Mesodermal cell (in vitro differentiated cells): ENCODE results near the gene SRC.
"Not testable (repeated sequence)": the region's sequence is repeated elsewhere in the genome, so short reads cannot be mapped to it uniquely, and the experiment has no call there.

Experiments
- H3K27ac ChIP-seq: 2 replicates; pipeline ENCODE4 v1.7.0; 2013; ENCODE audit warnings: mild to moderate bottlenecking, low read depth, low read length, moderate library complexity; ENCODE audit not compliant: severe bottlenecking
- H3K36me3 ChIP-seq: 2 replicates; pipeline ENCODE4 v1.7.1; 2013; ENCODE audit warnings: mild to moderate bottlenecking, low read length, moderate library complexity; ENCODE audit not compliant: control insufficient read depth, insufficient read depth
- H3K4me1 ChIP-seq: one replicate; pipeline ENCODE4 v1.7.1; 2013; ENCODE audit warnings: mild to moderate bottlenecking, low read length; ENCODE audit not compliant: insufficient read depth, control insufficient read depth, poor library complexity, severe bottlenecking
- H3K4me3 ChIP-seq: 2 replicates; pipeline ENCODE4 v1.7.0; 2013; ENCODE audit warnings: low read length, control low read depth, mild to moderate bottlenecking; ENCODE audit not compliant: insufficient read depth, poor library complexity, severe bottlenecking; ENCODE audit errors: extremely low read depth
- H3K9me3 ChIP-seq: 2 replicates; pipeline ENCODE4 v1.7.1; 2013; ENCODE audit warnings: mild to moderate bottlenecking, low read length, moderate library complexity; ENCODE audit not compliant: control insufficient read depth
- WGBS, 2 experiments: methylation state at CpG; one replicate each; pipeline ENCODE4 v1.1.5; 2013; ENCODE audit warnings: missing lambda C conversion rate in 2 of 2; ENCODE audit not compliant: insufficient coverage in 2 of 2; 5-methylcytosine and 5-hydroxymethylcytosine counted together

SRC gene

DNA sequence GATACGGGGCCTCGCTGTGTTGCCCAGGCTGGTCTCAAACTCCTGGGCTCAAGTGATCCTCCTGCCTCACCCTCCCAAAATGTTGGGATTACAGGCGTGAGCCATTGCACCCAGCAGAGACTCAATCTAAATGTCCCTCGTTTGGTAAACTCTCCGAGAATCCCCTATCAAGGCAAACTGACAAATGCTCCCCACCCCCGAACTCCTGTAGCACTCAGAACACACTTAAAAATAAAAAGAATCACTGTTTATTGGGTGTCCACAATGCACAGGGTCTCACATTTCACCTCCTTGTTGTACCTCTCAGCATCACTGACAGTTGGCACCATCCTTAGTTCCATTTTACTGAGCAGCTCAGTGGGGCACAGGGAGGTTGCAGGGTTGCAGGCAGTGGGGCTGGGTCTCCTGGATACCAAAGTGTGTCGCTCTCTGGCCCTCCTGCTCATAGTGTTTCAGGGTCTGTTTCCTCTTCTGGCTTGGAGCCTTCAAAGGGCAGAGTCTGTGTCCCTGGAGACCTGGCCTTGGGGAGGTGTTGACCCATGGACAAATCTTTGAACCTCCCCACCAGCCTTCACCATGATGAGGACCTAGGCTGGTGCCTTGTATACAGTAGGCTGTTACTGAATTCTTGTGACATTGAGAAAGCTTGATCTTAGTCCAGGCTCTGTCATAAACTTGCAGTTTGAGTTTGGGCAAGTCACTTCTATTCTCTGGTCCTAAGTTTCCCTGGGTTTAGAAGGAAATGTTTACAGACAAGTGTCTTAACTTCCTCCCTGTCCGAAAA lies 8.5 kb upstream of the SRC start:
- WGBS, 2 experiments = 70 to 78% methylated on average over 6 of the region's 8 CpGs
- Histone ChIP-seq H3K4me3 (no peak overlapping the region), H3K36me3 (no peaks in the 10 kb centered on the region), H3K27ac (peak overlapping the region; percentile 85), H3K9me3 (no peaks in the 10 kb centered on the region), H3K4me1 (peaks cover 34% of the 10 kb centered on the region)

DNA sequence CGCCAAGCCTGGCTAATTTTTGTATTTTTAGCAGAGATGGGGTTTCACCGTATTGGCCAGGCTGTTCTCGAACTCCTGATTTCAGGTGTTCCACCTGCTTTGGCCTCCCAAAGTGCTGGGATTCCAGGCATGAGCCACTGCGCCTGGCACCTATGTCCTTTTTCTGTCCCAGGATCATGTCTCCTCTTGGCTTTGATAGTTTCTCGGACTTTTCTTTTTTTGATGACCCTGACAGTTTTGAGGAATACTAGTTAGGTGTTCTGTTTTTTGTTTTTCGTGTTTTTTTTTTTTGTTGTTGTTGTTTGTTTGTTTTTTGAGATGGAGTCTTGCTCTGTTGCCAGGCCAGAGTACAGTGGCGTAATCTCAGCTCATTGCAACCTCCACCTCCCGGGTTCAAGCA lies 7.6 kb upstream of the SRC start:
- not testable (repeated sequence) for H3K27ac ChIP-seq, H3K36me3 ChIP-seq, H3K9me3 ChIP-seq, H3K4me3 ChIP-seq
- H3K4me1 ChIP-seq = peaks cover 29% of the 10 kb centered on the region
- 91 to 92% methylated on average over 5 to 7 of the region's 8 CpGs for WGBS, 2 experiments

DNA sequence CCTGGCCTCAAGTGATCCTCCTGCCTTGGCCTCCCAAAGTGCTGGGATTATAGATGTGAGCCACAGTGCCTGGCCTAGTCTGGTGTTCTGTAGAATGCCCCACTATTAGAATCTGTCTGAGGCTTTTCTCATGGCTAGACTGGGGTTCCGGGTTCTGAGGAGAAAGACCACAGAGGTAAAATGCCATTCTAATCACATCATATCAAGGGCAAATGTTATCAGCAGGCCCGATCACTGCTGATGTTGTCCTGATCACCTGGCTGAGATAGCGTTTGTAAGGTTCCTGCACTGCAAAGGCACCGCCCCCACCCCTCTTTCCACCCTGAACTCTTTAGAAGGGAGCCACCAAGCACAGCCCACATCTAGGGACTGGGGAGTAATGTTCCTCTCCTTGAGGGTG lies 6.7 kb upstream of the SRC start:
- Histone ChIP-seq H3K4me1 (peaks cover 29% of the 10 kb centered on the region), H3K4me3 (no peak overlapping the region), H3K36me3 (no peaks in the 10 kb centered on the region), H3K27ac (no peak overlapping the region), H3K9me3 (no peaks in the 10 kb centered on the region)
- 90 to 100% methylated on average over 4 of the region's 4 CpGs for WGBS, 2 experiments

DNA sequence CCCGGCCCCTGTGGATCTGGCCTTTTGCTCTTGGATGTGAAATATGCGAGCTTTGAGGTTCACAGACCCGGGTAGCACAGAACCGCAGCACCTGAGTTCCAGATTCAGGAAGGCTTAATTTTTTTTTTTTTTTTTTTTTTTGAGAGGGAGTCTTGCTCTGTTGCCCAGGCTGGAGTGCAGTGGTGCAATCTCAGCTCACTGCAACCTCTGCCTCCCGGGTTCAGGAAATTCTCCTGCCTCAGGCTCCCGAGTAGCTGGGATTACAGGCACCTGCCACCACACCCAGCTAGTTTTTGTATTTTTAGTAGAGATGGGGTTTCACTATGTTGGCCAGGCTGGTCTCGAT lies 6.2 kb upstream of the SRC start:
- not testable (repeated sequence) for H3K9me3 ChIP-seq, H3K4me3 ChIP-seq, H3K27ac ChIP-seq, H3K36me3 ChIP-seq
- peaks cover 29% of the 10 kb centered on the region for H3K4me1 ChIP-seq
- WGBS, 2 experiments = 95 to 100% methylated on average over 1 to 6 of the region's 7 CpGs

DNA sequence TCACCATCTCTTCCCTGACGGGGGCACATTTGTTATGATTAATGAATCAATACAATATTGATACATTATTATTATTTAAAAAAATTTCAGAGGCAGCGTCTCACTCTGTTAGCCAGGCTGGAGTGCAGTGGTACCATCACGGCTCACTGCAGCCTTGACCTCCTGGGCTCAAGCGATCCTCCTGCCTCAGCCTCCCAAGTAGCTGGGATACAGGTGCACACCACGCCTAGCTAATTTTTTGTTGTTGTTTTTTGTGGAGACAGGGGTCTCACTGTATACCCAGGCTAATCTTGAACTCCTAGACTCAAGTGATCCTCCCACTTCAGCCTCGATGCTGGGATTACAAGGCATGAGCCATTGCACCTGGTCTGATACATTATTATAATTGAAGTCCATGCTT lies 4.9 kb upstream of the SRC start:
- H3K4me3 ChIP-seq = no peak overlapping the region
- H3K4me1 ChIP-seq = peaks cover 22% of the 10 kb centered on the region
- 95 to 97% methylated on average over 4 to 5 of the region's 6 CpGs for WGBS, 2 experiments
- H3K9me3 ChIP-seq = no peaks in the 10 kb centered on the region
- no peak overlapping the region for H3K27ac ChIP-seq
- no peaks in the 10 kb centered on the region for H3K36me3 ChIP-seq

DNA sequence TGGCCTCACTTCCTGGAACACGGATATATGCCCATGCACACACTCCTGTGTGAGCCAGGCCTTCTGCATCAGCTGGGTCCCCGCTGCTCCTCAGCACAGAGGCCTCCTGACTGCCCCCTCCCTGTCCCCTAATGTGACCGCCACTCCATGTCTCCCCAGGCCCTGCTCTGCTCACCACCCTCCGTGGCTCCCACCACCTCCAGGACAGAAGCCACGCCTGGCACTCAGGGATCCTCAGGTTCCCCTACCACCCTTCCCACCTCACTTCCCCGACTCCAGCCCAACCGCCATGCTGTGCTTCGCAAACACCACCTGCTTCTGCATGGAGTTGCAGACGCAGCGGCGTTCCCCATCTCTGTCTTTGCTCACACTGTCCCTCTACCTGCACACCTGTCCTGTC lies 4.3 kb upstream of the SRC start:
- 94% methylated on average over 5 to 8 of the region's 11 CpGs for WGBS, 2 experiments
- Histone ChIP-seq H3K4me1 (peaks cover 19% of the 10 kb centered on the region), H3K4me3 (no peak overlapping the region), H3K27ac (no peak overlapping the region), H3K9me3 (no peaks in the 10 kb centered on the region), H3K36me3 (no peaks in the 10 kb centered on the region)

DNA sequence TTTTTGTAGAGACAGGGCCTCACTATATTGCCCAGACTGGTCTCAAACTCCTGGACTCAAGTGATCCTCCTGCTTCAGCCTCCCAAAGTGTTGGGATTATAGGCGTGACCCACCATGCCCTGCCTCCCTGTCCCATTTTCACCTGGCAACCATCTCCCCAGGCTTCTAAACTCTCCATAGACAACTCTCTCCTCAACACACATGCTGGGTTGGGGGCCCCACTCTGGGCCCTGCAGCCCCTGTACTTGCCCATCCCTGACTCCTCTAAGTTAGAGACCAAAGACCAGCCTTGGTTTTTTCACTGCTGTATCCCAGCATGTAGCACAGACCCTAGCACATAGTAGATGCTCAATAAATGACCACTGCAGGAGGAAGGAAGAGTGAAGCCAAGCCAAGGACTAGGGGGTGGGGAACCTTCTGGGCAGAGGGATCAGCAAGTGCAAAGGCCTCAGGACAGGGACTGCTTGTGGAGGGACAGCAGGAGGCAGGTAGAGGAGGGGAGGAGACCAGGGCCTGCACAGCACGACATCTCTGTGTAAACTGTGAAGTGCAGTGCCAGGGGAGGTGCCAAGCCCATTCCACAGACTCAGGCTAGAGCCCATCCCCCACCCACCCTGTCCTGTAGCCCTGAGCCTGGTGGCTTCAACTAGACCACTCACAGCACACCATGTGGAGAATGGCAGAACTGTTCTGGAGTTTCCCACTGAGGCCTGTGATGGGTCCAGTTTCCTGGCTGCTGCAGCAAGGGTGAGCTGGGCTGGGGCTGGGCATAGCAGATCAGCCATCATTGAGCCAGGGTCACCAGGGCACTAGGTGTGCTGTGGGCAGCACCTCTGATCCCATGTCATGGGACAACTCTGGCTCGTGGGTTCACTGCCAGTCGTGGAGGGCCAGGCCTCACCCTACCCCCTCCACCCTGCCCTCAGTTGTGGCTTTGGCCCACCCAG lies 3.4 kb upstream of the SRC start:
- no peaks in the 10 kb centered on the region for H3K9me3 ChIP-seq
- peaks cover 15% of the 10 kb centered on the region for H3K4me1 ChIP-seq
- H3K36me3 ChIP-seq = peaks cover 8% of the 10 kb centered on the region
- no peak overlapping the region for H3K4me3 ChIP-seq
- 89 to 100% methylated on average over 1 to 2 of the region's 4 CpGs for WGBS, 2 experiments
- H3K27ac ChIP-seq = no peak overlapping the region

DNA sequence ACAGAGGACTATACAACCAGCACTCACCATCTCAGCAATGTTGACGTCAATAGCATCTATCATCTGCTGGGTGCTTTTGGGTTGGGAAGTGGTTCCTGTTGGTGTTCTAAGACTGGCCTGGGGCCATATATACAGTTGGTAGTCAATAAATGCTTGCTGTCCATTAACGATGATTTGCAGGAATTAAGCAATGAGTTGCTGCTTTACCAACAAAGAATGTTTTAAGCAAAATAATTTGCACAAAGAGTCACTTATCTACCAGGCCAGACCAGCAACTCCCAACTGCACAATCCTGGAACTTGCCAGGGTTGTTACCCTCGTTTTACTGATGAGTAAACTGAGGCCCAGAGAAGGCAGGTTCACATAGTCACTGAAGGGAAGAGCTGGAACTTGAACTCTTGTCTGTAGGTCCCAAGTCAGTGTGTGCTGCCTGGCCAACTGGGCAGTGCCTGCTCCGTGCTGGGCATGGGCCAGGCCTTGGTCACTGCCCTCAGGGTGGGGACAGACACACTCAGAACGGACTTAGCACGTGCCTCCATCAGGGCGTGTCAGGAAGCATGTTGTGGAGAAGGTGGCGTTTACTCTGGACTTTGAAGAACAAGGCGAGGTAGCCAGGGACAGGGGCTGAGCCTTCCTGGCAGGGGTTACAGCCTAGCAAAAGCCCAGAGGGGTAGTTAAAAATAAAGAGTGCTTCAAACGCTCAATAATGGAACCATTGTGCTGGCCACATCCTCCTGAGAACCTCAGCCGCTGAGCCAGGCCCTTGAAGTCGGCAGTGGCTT lies 2.5 kb upstream of the SRC start:
- Histone ChIP-seq H3K4me1 (peaks cover 18% of the 10 kb centered on the region), H3K36me3 (peaks cover 17% of the 10 kb centered on the region), H3K4me3 (no peak overlapping the region), H3K9me3 (no peaks in the 10 kb centered on the region), H3K27ac (no peak overlapping the region)
- 83 to 87% methylated on average over 11 of the region's 12 CpGs for WGBS, 2 experiments

DNA sequence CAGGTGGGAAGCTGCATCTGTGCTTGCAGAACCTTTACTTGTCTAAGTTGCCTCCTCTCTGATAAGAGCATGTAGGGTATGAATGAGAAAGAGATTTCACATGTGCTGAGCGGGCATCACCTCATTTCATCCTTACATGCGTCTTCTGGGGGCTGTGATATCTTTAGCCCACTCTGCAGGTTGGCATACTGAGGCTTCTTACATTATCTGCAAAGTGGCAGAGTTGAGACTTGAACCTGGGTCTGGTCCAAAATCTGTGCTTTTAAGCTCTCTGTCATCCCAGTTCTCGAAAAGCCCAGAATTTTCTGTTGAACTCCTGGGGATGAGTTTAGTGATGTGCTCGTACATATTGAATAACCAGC lies 2.0 kb upstream of the SRC start:
- WGBS, 2 experiments = 85 to 100% methylated on average over 1 to 3 of the region's 4 CpGs
- Histone ChIP-seq H3K4me3 (no peak overlapping the region), H3K36me3 (peaks cover 23% of the 10 kb centered on the region), H3K27ac (no peak overlapping the region), H3K9me3 (no peaks in the 10 kb centered on the region), H3K4me1 (peaks cover 22% of the 10 kb centered on the region)

DNA sequence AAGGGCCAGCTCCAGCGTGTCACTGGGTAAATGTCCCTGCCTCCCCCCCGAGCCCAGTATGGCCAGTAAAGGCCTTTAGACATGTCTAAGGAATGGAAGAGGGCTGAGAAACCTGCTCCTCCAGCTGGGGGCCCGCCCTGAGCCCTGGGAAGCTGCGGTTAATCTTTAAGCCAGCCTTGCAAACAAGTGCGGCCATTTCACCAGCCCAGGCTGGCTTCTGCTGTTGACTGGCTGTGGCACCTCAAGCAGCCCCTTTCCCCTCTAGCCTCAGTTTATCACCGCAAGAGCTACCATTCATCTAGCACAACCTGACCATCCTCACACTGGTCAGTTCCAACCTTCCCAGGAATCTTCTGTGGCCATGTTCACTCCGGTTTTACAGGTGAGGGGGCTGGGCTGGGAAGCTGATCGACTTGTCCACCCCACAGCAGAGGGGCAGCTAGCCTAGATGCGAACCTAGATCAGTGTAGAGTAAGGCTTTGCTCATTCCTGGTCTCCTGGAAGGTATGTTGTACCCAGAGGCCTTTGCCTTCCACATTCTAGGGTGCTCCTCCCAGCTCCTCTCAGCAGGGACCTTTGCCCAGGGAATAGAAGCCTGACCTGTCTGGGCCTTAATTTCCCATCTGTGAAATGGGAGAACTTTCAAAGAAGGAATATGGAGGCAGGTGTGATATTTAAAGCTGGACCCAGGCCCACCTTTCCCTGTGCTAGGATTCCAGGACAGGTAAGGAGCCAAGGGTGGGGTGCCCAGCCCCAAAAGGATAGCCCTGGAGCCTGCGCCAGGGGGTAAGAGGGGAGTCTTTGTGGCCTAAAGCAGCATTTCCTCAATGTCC lies 1.2 kb upstream of the SRC start:
- H3K4me3 ChIP-seq = no peak overlapping the region
- H3K27ac ChIP-seq = no peak overlapping the region
- 91 to 96% methylated on average over 7 to 9 of the region's 10 CpGs for WGBS, 2 experiments
- H3K9me3 ChIP-seq = no peaks in the 10 kb centered on the region
- peaks cover 23% of the 10 kb centered on the region for H3K4me1 ChIP-seq
- peaks cover 30% of the 10 kb centered on the region for H3K36me3 ChIP-seq
